Posterior vena cava (tissue), 2 donors: ENCODE measurements around the gene ZXDB. TPM values are rescaled to one million over a fixed set of nuclear protein-coding genes. Genes with fewer than 3 reads are reported as not detected.

Experiments
- DNase-seq: peaks from one replicate; pipeline ENCODE4 v3.0.0-alpha.2; 2020; ENCODE audit warnings: low spot score
- intact Hi-C, 2 donors: fragments of 100-400 bp; cut with DNase I; formaldehyde crosslinking; loops; one replicate each; pipeline versions ENCODE4 v1.14.1 to v1.14.2; 2022 to 2023
- total RNA-seq, 2 donors: library from RNA; stranded (reverse); fragmentation: NEBNext Ultra II Directional; extraction: Animal tissue kit (Norgen Biotek cat#: 25700); gene quantifications; one replicate each; pipeline ENCODE4 v1.2.1, GENCODE V29; 2021
- donor health status: DM: yes; HTN: yes; CAD: no.
- donor health status: DM: yes; HTN: yes; CAD: no.

ZXDB gene
- total RNA-seq, 2 donors from 2014 or later, result 6.8 to 7.8 TPM

DNA sequence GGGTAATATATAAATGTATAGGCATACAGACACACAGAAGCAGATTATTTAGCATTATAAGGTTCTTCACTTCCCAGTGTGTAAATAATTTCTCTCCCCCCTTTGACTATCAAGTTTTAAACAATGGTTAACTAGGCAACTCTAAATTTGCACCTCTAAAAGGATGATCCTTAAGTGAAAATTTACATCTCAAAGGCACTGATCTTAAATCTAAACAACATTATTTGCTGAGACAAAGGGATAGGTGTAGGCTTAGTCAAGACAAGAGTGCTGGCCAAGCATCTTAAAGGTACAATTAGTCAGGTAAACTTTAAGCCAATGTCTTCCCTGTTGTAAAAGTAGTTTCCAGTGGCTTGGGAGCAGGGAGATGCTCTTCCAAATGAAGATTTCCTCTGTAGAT lies 55.2 kb downstream of the ZXDB start:
- intact Hi-C loops, result no loop called here
- DNase-seq, result no peak

Other genes starting within 250 kb of the ZXDB start
- gene NLRP2B, start 88.2 kb downstream of the ZXDB start, total RNA-seq, result not detected